ENCODE measurements around the gene GSTM4.
"Not testable (repeated sequence)": the region's sequence is repeated elsewhere in the genome, so short reads cannot be mapped to it uniquely, and the experiment has no call there.

The GSTM4 gene

GRCh38 chr1:109664671-109665070 is 8.8 kb downstream of the GSTM4 start:
- no peak for DNase-seq (ENCODE audit: low read depth in 2 of 3, low spot score in 2 of 3)

DNA sequence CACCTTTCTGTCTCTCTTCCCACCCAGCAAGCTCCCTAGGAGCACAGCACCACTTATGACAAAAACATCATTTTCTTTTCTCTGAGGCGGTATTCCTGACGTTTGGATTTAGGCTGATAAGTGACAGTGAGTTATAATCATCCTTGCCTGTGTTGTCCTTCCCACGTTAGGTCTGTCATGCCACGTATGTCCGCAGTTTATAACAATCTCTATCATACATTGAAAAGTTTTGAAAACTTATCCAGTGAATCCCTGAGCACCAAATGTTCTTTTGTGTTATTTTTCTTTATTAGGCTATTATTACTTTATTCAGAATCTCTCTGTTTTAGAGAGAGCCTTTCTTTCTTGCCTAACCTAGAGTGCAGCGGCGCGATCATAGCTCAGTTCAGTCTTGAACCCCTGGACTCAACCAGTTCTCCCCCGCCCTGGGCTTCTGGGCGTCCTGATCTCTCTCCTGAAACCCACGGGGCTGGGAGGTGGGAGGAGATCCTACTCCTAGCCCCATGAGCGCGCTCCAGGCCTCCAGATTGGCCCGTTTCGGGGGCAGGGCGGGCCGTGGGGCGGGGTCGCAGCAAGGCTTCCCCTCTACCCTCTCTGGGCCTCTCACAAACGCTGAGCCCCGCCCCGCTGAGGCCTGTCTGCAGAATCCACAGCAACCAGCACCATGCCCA is 11.7 kb downstream of the GSTM4 start, which contains the start of gene GSTM2:
GSTM2 (plus strand) TSS at position 606 of the 671 bp plus-strand sequence; CDS start at position 665, 59 bp downstream.
- DNase-seq (ENCODE audit: low read depth in 2 of 3, low spot score in 2 of 3): peak; percentile 46 to 60 (median 56)

DNA sequence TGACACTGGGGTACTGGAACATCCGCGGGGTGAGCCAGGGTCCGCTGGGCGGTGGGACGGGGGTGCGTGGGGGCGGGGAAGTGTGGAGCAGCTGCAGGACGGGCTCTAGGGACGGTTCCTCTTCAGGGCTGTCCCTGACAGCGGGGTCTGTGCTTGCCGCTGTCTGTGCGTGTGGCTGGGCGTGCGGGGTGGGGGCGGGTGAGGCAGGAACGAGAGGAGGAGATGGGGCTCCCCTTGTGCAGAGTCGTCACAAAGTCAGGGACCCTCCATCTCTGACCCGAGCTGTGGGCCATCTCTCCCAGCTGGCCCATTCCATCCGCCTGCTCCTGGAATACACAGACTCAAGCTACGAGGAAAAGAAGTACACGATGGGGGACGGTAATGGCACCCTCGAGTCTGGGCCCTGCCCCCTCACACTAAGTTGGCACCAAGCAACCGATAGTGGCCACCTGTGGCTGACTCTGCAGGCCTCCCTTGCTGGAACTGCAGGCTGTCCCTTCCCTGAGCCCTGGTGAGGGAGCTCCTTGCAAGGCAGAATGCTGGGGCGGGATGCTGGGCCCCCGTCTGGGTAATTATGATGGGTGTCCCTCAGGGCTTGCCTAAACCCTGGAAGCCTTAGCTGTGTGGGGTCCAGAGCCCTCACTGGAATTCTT is 12.3 kb downstream of the GSTM4 start:
- no peak for DNase-seq (ENCODE audit: low read depth in 2 of 3, low spot score in 2 of 3)

GRCh38 chr1:109669246-109669948 is 13.5 kb downstream of the GSTM4 start:
- DNase-seq (ENCODE audit: low read depth in 2 of 3, low spot score in 2 of 3): no peak

DNA sequence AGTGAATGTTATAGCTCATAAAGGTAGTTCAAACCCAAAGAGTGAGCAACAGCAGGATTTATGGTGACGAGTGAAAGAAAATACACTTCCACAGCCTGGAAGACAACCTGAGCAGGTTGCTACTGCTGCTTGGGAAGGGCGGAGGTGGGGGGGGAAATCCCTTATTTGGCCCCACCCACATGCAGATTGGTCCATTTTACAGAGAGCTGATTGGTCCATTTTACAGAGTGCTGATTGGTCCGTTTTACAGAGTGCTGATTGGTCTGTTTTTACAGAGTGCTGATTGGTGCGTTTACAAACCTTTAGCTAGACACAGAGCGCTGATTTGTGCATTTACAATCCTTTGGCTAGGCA is 14.0 kb downstream of the GSTM4 start:
- DNase-seq (ENCODE audit: low read depth in 2 of 3, low spot score in 2 of 3): not testable (repeated sequence)

DNA sequence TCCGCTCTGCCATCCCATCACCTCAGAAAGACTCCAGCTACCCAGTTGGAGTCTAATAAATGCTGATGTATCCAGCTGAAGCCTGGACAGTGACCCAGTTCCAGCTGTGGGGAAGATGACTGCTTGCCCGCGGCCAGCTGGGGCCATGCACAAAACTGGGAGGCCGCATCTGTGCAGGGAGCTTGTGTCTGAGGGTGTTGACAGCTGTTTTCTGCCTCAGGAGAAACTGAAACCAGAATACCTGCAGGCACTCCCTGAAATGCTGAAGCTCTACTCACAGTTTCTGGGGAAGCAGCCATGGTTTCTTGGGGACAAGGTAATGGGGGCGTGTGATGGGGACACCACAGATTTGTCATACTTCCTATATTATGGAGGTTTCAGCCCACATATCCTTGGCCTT is 15.2 kb downstream of the GSTM4 start:
- no peak for DNase-seq (ENCODE audit: low read depth in 2 of 3, low spot score in 2 of 3)

DNA sequence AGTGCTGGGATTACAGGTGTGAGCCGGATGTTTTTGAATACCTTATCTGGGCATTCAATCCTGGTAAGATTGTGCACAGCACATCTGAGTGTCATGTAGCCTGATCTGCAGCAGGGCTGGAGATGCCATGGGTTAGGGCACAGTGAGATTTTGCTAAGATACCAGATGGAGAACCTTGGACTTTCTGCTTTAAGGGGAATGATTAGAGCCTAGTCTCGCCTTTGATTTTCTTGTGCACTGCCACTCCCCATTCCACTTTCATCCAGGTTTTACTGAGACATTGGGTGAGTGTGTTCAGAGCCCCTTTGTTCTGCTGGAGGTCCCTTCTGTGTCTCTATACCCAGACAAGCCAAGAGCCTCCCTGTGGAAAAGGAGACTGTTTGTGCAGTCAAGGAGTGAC is 18.0 kb downstream of the GSTM4 start:
- DNase-seq (ENCODE audit: low read depth in 2 of 3, low spot score in 2 of 3): not testable (repeated sequence)

DNA sequence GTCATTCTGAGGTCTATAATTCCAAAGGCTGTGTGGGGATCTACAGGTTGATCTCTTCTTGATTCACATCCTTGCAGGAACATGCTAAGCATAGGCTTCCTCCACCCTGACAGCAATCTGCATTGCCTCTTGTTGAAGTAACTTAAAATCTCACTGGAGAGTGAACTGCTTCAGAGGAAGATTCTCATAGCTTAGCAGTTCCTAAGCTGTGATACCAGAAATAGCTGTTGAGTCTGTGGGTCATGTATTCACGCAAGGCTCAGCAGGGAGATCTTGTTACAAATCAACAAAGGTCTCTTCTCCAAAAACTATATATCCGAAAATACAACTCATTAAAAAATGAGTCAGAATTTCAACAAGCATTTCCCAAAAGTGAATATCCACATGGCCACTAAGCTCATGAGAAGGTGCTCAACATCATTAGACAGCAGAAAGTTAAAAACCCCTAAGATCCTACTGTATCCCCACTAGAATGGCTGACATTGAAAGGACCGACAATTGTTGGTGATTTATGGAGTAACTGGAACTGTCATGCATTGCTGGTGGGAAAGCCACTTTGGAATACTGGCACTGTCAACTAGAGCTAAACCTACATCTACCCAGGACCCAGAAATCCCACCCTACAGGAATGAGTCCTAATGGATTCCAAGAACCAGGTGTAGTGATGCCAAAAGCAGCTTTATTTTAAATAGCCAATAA is 20.9 kb downstream of the GSTM4 start:
- DNase-seq (ENCODE audit: low read depth in 2 of 3, low spot score in 2 of 3): not testable (repeated sequence)

DNA sequence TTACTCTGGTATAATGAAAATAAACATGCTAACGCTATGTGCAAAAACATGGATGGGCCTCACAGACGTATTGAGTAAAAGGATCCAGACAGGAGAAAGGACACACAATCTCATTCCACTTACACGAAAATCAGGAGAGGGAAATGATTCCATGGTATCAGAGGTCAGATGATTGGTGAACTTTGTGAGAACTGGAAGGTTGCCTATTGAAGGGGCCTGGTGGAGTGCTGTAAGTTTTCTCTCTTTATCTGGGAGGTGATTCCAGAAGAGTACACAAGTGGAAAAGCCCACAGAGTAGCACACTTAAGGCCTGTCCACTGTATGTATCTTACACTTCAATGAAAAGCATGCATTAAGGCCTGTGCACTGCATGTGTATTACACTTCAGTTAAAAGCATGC is 21.6 kb downstream of the GSTM4 start:
- no peak for DNase-seq (ENCODE audit: low read depth in 2 of 3, low spot score in 2 of 3)

GRCh38 chr1:109678637-109679036 is 22.7 kb downstream of the GSTM4 start:
- not testable (repeated sequence) for DNase-seq (ENCODE audit: low read depth in 2 of 3, low spot score in 2 of 3)

GRCh38 chr1:109684777-109685176 is 28.9 kb downstream of the GSTM4 start:
- DNase-seq (ENCODE audit: low read depth in 2 of 3, low spot score in 2 of 3): not testable (repeated sequence)

- not testable (repeated sequence) for DNase-seq (ENCODE audit: low read depth in 2 of 3, low spot score in 2 of 3)
Measured at GRCh38 chr1:109685399-109685798, 29.5 kb downstream of the GSTM4 start.

GRCh38 chr1:109685890-109686289 is 30.0 kb downstream of the GSTM4 start:
- not testable (repeated sequence) for DNase-seq (ENCODE audit: low read depth in 2 of 3, low spot score in 2 of 3)

DNA sequence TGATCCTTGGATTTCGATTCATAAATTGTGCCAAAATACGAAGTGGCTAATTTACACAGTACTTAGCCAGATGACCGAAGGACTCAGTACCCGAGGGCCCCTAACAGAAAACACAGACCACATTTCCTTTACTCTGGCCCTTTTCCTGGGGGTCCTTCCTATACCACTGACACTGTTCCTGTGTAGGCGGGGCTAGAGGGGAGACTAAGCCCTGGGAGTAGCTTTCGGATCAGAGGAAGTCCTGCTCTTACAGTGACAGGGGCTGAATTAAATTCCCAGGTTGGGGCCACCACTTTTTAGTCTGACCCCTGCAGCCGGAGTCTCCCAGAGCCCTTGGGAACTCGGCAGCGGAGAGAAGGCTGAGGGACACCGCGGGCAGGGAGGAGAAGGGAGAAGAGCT is 31.2 kb downstream of the GSTM4 start:
- DNase-seq (ENCODE audit: low read depth in 2 of 3, low spot score in 2 of 3): not testable (repeated sequence)

GRCh38 chr1:109687641-109688499 is 32.0 kb downstream of the GSTM4 start, which contains the start of gene GSTM1:
GSTM1 (plus strand) TSS chr1:109687817; CDS start chr1:109687874, 57 bp downstream.
- DNase-seq (ENCODE audit: low read depth in 2 of 3, low spot score in 2 of 3): peak in 2 of 3 experiments; percentile 69 to 73

DNA sequence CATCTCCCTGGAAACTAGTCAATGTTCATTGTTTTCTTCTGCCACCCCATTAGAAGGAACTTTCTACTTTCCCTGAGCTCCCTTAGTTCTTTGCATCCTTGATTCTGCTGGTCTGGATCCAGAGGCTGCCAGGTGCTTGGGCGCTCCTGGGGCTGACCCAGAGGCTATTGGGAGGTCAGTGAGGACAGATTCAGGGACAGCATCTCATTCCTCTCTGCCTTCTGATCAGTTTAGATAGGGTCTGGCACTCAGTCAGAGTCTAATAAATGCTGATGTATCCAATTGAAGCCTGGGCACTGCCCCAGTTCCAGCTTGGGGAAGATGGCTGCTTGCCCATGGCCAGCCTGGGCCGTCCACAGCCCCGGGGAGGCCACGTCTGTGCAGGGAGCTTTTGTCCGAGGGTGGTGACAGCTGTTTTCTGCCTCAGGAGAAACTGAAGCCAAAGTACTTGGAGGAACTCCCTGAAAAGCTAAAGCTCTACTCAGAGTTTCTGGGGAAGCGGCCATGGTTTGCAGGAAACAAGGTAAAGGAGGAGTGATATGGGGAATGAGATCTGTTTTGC is 34.0 kb downstream of the GSTM4 start:
- no peak for DNase-seq (ENCODE audit: low read depth in 2 of 3, low spot score in 2 of 3)

- no peak for DNase-seq (ENCODE audit: low read depth in 2 of 3, low spot score in 2 of 3)
Measured at GRCh38 chr1:109691759-109692158, 35.9 kb downstream of the GSTM4 start.

DNA sequence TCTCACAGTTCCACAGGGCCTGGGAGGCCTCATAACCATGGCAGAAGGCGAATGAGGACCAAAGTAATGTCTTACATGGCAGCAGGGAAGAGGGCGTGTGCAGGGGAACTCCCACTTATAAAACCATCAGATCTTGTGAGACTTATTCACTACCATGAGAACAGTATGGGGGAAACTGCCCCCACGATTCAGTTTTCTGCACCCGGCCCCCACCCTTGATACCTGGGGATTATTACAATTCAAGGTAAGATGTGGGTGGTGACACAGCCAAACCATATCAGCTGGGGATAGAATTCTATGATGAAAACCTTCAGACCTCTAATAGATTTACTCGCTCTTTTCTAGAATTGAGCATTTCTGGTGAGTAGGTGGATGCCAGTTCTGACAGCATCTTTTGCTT is 38.5 kb downstream of the GSTM4 start:
- DNase-seq (ENCODE audit: low read depth in 2 of 3, low spot score in 2 of 3): not testable (repeated sequence)

- DNase-seq (ENCODE audit: low read depth in 2 of 3, low spot score in 2 of 3): not testable (repeated sequence)
Measured at GRCh38 chr1:109695138-109695537, 39.2 kb downstream of the GSTM4 start.

DNA sequence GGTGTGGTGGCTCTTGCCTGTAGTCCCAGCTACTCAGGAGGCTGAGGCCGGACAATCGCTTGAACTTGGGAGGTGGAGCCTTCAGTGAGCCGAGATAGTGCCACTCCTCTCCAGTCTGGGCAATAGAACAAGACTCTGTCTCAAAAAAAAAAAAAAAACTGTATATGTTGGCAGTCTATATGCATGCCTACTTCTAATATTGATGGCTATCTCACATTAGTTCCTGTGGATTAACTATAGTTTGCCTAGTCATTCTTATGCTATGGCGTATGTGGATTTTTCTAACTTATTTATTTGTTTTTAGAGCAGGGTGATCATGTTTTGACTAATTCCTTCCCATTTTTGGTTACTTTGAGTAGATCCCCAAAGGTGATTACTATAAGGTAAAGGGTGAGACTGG is 41.2 kb downstream of the GSTM4 start:
- no peak for DNase-seq (ENCODE audit: low read depth in 2 of 3, low spot score in 2 of 3)

All from activated CD8-positive, alpha-beta memory T cell treated with anti-CD3 and anti-CD28 coated beads for 48 hours (primary cell).